Fibroblast of lung (primary cell): ENCODE results near the gene HLA-DRB1.

Experiments
- EZH2 ChIP-seq: IDR thresholded peaks from 2 replicates; pipeline ENCODE4 v1.5.1; 2012; ENCODE audit warnings: low read length, control low read depth, mild to moderate bottlenecking; ENCODE audit errors: missing control alignments
- TF ChIP-seq, protein P1 (sequence below), 2 donors: IDR thresholded peaks in 1 of 2; conservative IDR thresholded peaks in 1 of 2; 1 replicate in 1 of 2; 2 replicates in 1 of 2; pipeline ENCODE4 v1.5.1; 2011 to 2012; ENCODE audit warnings: low read length in 2 of 2, control low read depth in 1 of 2, inconsistent platforms in 1 of 2, low read depth in 1 of 2, mild to moderate bottlenecking in 1 of 2

DNA sequence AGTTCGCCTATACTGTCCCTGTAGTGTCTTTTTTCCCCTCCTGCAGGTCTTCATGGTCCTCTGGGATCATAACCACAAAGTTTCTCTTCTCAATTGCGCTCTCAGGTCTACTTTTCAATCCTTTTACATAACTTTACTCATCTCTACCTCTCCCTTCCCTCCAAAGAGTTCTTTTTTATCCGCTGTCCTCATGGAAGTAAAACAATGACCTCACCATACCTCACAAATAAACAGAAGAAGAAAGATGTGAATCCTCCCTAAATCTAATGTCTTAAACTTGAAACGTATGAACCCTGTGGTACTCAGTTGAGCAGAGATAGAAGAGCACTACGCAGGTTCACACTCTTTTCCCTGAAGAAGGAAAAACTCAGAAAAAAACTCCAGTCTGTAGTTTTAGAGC is 35.5 kb upstream of the HLA-DRB1 start:
- TF ChIP-seq, protein P1, sequence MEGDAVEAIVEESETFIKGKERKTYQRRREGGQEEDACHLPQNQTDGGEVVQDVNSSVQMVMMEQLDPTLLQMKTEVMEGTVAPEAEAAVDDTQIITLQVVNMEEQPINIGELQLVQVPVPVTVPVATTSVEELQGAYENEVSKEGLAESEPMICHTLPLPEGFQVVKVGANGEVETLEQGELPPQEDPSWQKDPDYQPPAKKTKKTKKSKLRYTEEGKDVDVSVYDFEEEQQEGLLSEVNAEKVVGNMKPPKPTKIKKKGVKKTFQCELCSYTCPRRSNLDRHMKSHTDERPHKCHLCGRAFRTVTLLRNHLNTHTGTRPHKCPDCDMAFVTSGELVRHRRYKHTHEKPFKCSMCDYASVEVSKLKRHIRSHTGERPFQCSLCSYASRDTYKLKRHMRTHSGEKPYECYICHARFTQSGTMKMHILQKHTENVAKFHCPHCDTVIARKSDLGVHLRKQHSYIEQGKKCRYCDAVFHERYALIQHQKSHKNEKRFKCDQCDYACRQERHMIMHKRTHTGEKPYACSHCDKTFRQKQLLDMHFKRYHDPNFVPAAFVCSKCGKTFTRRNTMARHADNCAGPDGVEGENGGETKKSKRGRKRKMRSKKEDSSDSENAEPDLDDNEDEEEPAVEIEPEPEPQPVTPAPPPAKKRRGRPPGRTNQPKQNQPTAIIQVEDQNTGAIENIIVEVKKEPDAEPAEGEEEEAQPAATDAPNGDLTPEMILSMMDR (conservative IDR thresholded peaks at IDR 0.05 in 1 of 2, IDR thresholded peaks at IDR 0.05 in 1 of 2; ENCODE audit: low read depth in 1 of 2, low read length in 2 of 2): no peak
- no peak for TF ChIP-seq EZH2
